ENCODE data around the gene ARID1B. TPM values are rescaled to one million over a fixed set of nuclear protein-coding genes. Genes with fewer than 3 reads are reported as not detected.

ARID1B gene
- total RNA-seq, 2 donors from 2014 or later: 53.1 to 69.5 TPM

GRCh38 chr6:157064502-157064901 lies 287.3 kb downstream of the ARID1B start:
- Mint-ChIP-seq H3K27ac (no peak overlapping the region), H3K36me3 (no peaks in the 10 kb centered on the region), H3K9me3 (no peaks in the 10 kb centered on the region)
- DNase-seq (ENCODE audit: low spot score in 2 of 2): no peak
- no peak for ATAC-seq

- Mint-ChIP-seq H3K27ac (no peak overlapping the region), H3K36me3 (no peaks in the 10 kb centered on the region), H3K9me3 (no peaks in the 10 kb centered on the region)
- DNase-seq (ENCODE audit: low spot score in 2 of 2): no peak
- ATAC-seq: no peak
These were observed 288.2 kb downstream of the ARID1B start for GRCh38 chr6:157065366-157065765.

GRCh38 chr6:157066781-157067491 lies 289.8 kb downstream of the ARID1B start:
- Mint-ChIP-seq H3K27ac (no peak overlapping the region), H3K36me3 (no peaks in the 10 kb centered on the region), H3K9me3 (no peaks in the 10 kb centered on the region)
- ATAC-seq: no peak
- no peak for DNase-seq (ENCODE audit: low spot score in 2 of 2)

GRCh38 chr6:157067507-157067906 lies 290.3 kb downstream of the ARID1B start:
- no peaks in the 10 kb centered on the region for H3K9me3 Mint-ChIP-seq
- no peak overlapping the region for H3K27ac Mint-ChIP-seq
- ATAC-seq (no peak), DNase-seq (ENCODE audit: low spot score in 2 of 2) (no peak)
- no peaks in the 10 kb centered on the region for H3K36me3 Mint-ChIP-seq

GRCh38 chr6:157068691-157069324 lies 291.6 kb downstream of the ARID1B start:
- DNase-seq (ENCODE audit: low spot score in 2 of 2): peak in 1 of 2 donors; percentile 15
- H3K36me3 Mint-ChIP-seq: peaks cover 0 to 3% of the 10 kb centered on the region in 2 donors
- peak; percentile 91 to 96 for ATAC-seq

GRCh38 chr6:157069585-157069984 lies 292.4 kb downstream of the ARID1B start:
- ATAC-seq: no peak
- no peak for DNase-seq (ENCODE audit: low spot score in 2 of 2)
- H3K9me3 Mint-ChIP-seq: no peaks in the 10 kb centered on the region
- H3K36me3 Mint-ChIP-seq: peaks cover 0 to 6% of the 10 kb centered on the region in 2 donors
- H3K27ac Mint-ChIP-seq: no peak overlapping the region

More at GRCh38 chr6:157068691-157069324, 291.6 kb downstream of the ARID1B start:
- Mint-ChIP-seq H3K9me3 (no peaks in the 10 kb centered on the region), H3K27ac (peak overlapping the region; percentile 5 to 12)

GRCh38 chr6:157070403-157071107 lies 293.4 kb downstream of the ARID1B start:
- Mint-ChIP-seq H3K9me3 (no peaks in the 10 kb centered on the region), H3K36me3 (peaks cover 0 to 6% of the 10 kb centered on the region in 2 donors), H3K27ac (no peak overlapping the region)
- DNase-seq (ENCODE audit: low spot score in 2 of 2): no peak
- ATAC-seq: no peak

- no peak for ATAC-seq
- no peak for DNase-seq (ENCODE audit: low spot score in 2 of 2)
- Mint-ChIP-seq H3K36me3 (peaks cover 0 to 6% of the 10 kb centered on the region in 2 donors), H3K9me3 (no peaks in the 10 kb centered on the region), H3K27ac (no peak overlapping the region)
These were observed 294.9 kb downstream of the ARID1B start for GRCh38 chr6:157072128-157072527.

GRCh38 chr6:157073596-157073995 lies 296.4 kb downstream of the ARID1B start:
- Mint-ChIP-seq H3K9me3 (no peaks in the 10 kb centered on the region), H3K27ac (no peak overlapping the region), H3K36me3 (peaks cover 0 to 6% of the 10 kb centered on the region in 2 donors)
- DNase-seq (ENCODE audit: low spot score in 2 of 2) (no peak), ATAC-seq (no peak)

- ATAC-seq (no peak), DNase-seq (ENCODE audit: low spot score in 2 of 2) (no peak)
- Mint-ChIP-seq H3K9me3 (no peaks in the 10 kb centered on the region), H3K27ac (no peak overlapping the region), H3K36me3 (peaks cover 0 to 6% of the 10 kb centered on the region in 2 donors)
These were observed 297.8 kb downstream of the ARID1B start for GRCh38 chr6:157074969-157075368.

GRCh38 chr6:157075549-157076450 lies 298.6 kb downstream of the ARID1B start:
- peaks cover 0 to 6% of the 10 kb centered on the region in 2 donors for H3K36me3 Mint-ChIP-seq

GRCh38 chr6:157076451-157076822 lies 299.3 kb downstream of the ARID1B start:
- no peak for DNase-seq (ENCODE audit: low spot score in 2 of 2)
- H3K36me3 Mint-ChIP-seq: peaks cover 0 to 6% of the 10 kb centered on the region in 2 donors
- H3K27ac Mint-ChIP-seq: peak overlapping the region in 1 of 2 donors; percentile 97
- ATAC-seq: no peak
- no peaks in the 10 kb centered on the region for H3K9me3 Mint-ChIP-seq

More at GRCh38 chr6:157075549-157076450, 298.6 kb downstream of the ARID1B start:
- H3K9me3 Mint-ChIP-seq: no peaks in the 10 kb centered on the region
- DNase-seq (ENCODE audit: low spot score in 2 of 2) (no peak), ATAC-seq (peak; percentile 83 to 95)
- H3K27ac Mint-ChIP-seq: peak overlapping the region; percentile 94 to 97

GRCh38 chr6:157077251-157077650 lies 300.1 kb downstream of the ARID1B start:
- Mint-ChIP-seq H3K27ac (peak overlapping the region in 1 of 2 donors; percentile 97), H3K9me3 (no peaks in the 10 kb centered on the region), H3K36me3 (peaks cover 0 to 6% of the 10 kb centered on the region in 2 donors)
- DNase-seq (ENCODE audit: low spot score in 2 of 2) (no peak), ATAC-seq (no peak)

GRCh38 chr6:157078326-157078725 lies 301.1 kb downstream of the ARID1B start:
- ATAC-seq: no peak
- Mint-ChIP-seq H3K27ac (no peak overlapping the region), H3K9me3 (no peaks in the 10 kb centered on the region), H3K36me3 (peaks cover 0 to 6% of the 10 kb centered on the region in 2 donors)
- no peak for DNase-seq (ENCODE audit: low spot score in 2 of 2)

- ATAC-seq (peak in 1 of 2 donors; percentile 16), DNase-seq (ENCODE audit: low spot score in 2 of 2) (no peak)
- peaks cover 0 to under 1% of the 10 kb centered on the region in 2 donors for H3K36me3 Mint-ChIP-seq
- H3K27ac Mint-ChIP-seq: no peak overlapping the region
- H3K9me3 Mint-ChIP-seq: no peaks in the 10 kb centered on the region
These were observed 302.1 kb downstream of the ARID1B start for GRCh38 chr6:157079277-157079676.

- Mint-ChIP-seq H3K9me3 (no peaks in the 10 kb centered on the region), H3K27ac (no peak overlapping the region), H3K36me3 (peaks cover 0 to 6% of the 10 kb centered on the region in 2 donors)
- DNase-seq (ENCODE audit: low spot score in 2 of 2) (no peak), ATAC-seq (no peak)
These were observed 302.6 kb downstream of the ARID1B start for GRCh38 chr6:157079771-157080170.
